PC-9 (cell line): ENCODE results near the gene COL4A1.

Source experiments
- CTCF ChIP-seq: fragments of 200-600 bp; sonication (generic); conservative IDR thresholded peaks from 2 replicates; pipeline ENCODE4 v1.6.1; 2017; ENCODE audit warnings: mixed run types, antibody characterized with exemption, mild to moderate bottlenecking, moderate library complexity
- EZH2 ChIP-seq: fragments of 200-600 bp; sonication (generic); IDR thresholded peaks from 2 replicates; pipeline ENCODE4 v1.8.0; 2017; ENCODE audit warnings: antibody characterized with exemption, low read depth

- no peak for TF ChIP-seq EZH2
- no peak for TF ChIP-seq CTCF
Observed at GRCh38 chr13:110216006-110216397, 91.0 kb downstream of the COL4A1 start.
